GM18873 (cell line): Measurements from ENCODE around the gene EDNRB.
"Not testable (repeated sequence)": the region's sequence is repeated elsewhere in the genome, so short reads cannot be mapped to it uniquely, and the experiment has no call there.

Experiments used
- ATAC-seq: cut with Tn5 transposase; IDR thresholded peaks from one replicate; pipeline ENCODE4 v1.9.1; 2021; ENCODE audit warnings: mild to moderate bottlenecking, moderate library complexity, moderate number of reproducible peaks; ENCODE audit not compliant: unreplicated experiment, low FRiP score

The EDNRB gene

GRCh38 chr13:77918391-77919245, at the start of gene EDNRB:
Gene EDNRB, minus strand, starts transcription at chr13:77918831. Its CDS starts 258 bp downstream, at chr13:77918573.
- no peak for ATAC-seq

DNA sequence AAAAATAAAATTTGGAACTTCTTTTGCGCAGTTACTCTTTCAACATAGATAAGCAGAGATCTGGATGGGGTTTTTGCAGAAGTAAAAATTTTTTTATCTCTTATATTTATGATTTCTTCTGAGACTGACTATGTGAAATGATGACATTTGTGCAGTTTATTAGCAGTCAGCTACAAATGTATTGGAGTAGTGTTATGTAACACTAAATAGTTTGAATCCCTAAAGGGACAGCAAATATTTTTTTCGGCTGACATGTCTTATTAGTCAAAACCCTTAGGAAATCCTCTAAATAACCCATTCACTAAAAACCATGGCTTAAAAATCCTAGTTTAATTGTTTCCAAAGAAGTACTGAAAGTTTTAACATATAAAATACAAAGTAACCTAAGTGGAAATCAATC, 48.0 kb upstream of the EDNRB start:
- no peak for ATAC-seq

DNA sequence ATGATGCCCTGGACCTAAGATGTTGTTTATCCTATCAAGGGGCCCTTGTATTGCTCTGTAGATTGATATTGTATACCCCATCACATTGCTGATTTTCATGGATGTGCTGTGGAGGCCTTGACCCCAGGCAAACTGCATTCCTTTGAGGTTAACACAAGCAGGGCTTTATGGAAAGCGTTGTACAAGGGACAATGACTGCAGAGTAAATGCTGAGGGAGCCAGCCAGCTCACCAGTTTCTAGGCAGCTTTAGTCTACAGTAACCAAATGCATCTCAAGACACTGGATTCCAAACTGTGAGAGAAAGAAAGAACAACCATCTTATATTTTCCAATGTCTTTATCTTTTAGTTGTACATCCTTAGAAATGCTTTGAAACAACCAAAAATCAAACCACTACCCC, 34.1 kb upstream of the EDNRB start:
- no peak for ATAC-seq

DNA sequence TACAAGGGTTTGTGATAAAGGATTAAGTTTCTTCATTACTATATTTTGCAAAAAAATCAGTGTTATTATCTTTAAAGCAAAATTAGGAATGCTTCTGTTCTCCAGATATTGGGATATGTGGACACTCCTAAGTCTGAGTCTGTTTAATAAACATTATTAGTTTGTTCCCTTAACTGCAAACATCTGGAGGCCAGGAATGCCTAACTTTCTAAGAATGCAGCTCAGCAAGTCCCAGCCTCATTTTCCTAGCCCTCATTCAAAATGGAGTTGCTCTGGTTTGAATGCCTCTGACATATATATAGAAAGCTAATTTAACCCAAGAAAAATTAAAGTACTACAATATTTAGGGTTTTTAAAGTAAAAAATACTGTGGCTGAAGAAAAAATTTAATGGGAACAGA, 33.6 kb upstream of the EDNRB start:
- ATAC-seq: no peak

DNA sequence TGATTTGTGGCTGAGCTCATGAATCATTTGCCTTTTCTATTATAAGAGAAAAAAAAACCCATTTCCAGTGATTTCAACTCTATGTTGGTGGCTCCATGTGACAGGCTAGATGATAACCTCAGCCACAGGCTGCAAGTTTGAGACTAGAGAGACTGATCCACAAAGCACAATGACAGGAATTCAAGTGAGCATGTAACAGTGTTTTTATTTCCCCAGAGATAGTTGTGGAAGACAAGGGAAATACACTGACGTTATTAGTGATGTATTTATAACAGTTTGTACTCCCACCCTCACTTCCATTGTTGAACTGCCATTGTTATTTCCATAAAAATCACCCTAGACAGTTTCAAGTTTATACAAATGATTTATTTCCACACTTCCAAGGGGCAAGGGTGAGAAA, 27.9 kb upstream of the EDNRB start:
- no peak for ATAC-seq

DNA sequence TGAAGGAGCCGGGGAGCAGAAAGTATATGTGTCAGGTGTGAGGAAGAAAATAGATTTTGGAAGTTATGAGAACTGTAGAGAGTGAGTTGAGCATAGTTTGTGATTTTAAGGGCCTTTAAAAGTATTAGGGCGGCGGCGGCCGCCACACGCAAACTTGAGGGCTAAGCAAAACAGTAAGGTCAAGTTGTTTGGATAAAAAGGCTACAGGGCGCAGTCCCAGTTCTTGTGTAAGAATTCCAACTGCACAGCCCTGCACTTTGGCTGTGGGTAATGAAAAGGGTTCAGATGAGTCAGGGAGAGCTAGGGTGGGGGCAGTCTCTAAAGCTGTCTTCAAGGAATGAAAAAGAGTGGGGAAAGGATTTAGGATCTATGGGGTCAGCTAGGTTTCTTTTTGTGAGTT, 16.4 kb upstream of the EDNRB start:
- not testable (repeated sequence) for ATAC-seq

GRCh38 chr13:77930430-77930829, 11.8 kb upstream of the EDNRB start:
- peak; percentile 77 for ATAC-seq

DNA sequence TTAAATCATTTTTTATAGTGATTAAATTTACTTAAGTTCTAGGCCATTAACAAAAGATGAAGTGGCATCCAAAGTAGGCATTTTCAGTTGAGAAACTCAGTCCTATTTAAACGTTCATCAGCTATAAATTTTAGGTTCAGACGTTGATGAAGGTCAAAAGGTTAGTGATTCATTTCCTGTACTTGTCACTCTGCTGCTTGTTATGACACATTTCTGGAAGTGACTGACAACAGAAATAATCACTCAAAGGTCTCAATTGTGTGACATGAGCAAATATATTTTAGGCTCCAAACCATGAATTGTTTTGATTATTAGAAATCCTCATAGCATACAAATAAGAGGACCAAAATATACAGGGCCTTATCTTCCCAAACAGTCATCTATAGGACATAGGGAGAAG, 10.3 kb upstream of the EDNRB start:
- ATAC-seq: peak; percentile 93

DNA sequence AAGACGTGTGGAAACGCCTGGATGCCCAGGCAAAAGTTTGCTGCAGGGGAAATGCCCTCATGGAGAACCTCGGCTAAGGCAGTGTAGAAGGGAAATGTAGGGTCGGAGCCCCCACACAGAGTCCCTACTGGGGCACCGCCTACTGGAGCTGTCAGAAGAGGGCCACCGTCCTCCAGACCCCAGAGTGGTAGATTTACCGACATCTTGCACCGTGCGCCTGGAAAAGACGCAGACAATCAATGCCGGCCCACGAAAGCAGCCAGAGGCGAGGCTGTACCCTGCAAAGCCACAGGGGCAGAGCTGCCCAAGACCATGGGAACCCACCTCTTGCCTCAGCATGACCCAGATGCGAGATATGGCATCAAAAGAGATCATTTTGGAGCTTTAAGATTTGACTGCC, 7.0 kb upstream of the EDNRB start:
- ATAC-seq: no peak

DNA sequence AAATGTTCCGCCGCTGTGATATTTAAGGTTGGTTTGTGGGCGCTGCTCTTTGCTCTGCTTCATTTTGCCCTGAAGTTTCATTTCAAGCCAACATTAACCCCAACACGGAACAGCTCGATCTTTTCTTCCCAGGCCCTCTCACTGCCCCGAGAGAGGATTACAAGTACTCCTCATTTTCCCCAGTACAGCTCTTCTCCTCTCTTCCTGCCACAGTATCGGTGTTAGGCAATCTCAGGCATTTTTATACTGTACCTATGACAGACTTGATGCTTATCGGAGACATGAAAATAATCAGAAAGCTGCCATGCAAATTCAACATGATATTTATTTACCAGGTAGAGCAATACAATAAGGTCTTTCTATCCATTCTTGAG, 1.3 kb upstream of the EDNRB start:
- no peak for ATAC-seq

- no peak for ATAC-seq
Observed at GRCh38 chr13:77919246-77919920, 752 bp upstream of the EDNRB start.

GRCh38 chr13:77916488-77916887, 2.1 kb downstream of the EDNRB start:
- no peak for ATAC-seq

- no peak for ATAC-seq
Observed at GRCh38 chr13:77915686-77916085, 2.9 kb downstream of the EDNRB start.

- ATAC-seq: no peak
Observed at GRCh38 chr13:77913003-77913402, 5.6 kb downstream of the EDNRB start.

DNA sequence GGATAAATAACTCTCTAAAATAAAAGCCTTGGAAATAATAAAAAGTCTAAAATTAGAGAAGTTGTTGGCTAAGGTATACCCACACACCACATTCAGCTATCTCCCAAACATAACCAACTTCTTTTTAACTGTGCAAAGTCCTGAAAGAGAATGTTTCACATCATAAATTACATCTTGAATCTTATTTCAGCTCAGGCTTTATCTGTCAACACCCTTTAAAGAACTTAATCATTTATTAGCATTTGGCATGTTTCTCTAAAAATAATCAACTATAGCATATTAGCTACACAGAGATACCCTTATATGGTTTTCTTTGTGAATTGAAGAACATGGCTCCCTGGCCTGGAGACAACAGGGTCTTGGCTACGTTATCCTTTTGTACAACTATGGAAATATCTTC, 6.9 kb downstream of the EDNRB start:
- no peak for ATAC-seq

- ATAC-seq: no peak
Observed at GRCh38 chr13:77909827-77910226, 8.8 kb downstream of the EDNRB start.

DNA sequence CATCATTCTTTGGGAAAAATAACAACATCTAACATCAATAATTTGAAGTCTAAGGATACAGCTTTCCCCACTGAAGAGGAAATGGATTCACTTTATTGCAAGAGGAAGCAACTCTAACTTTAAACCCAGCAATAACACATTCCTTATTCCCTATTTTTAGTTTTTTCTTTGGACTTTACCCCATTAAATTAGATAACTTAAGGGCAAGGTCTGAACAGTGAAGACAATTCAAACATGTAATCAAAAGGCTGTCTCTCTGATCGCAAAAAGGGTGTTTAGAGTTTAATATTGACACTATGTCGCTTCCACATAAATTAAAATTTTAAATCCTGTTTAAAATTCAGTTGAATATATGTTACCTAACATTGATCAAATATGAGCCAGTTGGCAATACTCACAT, 10.1 kb downstream of the EDNRB start:
- no peak for ATAC-seq

- ATAC-seq: no peak
Observed at GRCh38 chr13:77907666-77908341, 10.8 kb downstream of the EDNRB start.

DNA sequence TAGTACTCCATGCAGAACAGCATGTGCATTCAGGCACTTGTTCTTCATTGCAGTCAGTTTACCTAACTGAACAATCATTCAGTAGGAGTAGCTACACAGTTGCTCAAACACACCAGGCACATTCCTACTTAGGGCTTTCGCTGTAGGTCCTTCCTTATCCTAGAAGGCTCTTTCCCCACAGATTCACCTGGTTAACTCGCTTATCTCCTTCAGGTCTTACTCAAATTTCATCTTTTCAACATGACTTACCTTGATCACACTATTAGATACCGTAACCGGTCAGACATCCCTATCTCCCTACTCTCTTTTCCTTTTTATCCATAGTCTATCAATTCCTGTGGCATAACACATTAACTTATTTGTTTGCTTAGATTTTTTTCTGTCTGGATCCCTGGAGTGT, 14.6 kb downstream of the EDNRB start:
- ATAC-seq: no peak

DNA sequence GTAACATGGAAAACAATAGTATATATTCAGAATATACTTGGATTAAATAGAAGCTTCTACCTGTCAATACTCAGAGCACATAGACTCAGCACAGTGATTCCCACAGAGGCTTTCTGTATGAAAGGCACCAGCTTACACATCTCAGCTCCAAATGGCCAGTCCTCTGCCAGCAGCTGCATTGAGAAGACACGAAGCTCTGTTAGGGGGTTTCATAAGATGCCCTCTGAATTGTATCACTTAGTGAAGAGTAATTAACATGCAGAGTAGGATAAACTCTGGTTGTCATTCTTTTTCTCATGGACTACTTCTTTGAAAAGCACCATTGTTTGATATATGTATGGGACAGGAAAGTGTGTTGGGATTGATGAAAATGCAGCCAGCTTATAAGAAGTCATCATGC, 15.2 kb downstream of the EDNRB start:
- no peak for ATAC-seq

GRCh38 chr13:77902319-77902963, 16.2 kb downstream of the EDNRB start:
- no peak for ATAC-seq
